Epithelial cell of esophagus (primary cell): ENCODE data around the gene GPBAR1.
"Not testable (repeated sequence)": the region's sequence is repeated elsewhere in the genome, so short reads cannot be mapped to it uniquely, and the experiment has no call there.

Source experiments
- DNase-seq: peaks from one replicate; pipeline ENCODE4 v3.0.0; 2010; ENCODE audit warnings: low read depth
- H3K4me3 ChIP-seq: 2 replicates; pipeline ENCODE4 v1.5.1; 2011; ENCODE audit warnings: mild to moderate bottlenecking, low read length, control low read depth
- TF ChIP-seq, protein P1 (sequence below): IDR thresholded peaks from 2 replicates; pipeline ENCODE4 v1.5.1; 2011; ENCODE audit warnings: low read depth, mild to moderate bottlenecking, low read length, control low read depth, inconsistent platforms; ENCODE audit not compliant: insufficient read depth; ENCODE audit errors: missing control alignments

GPBAR1 gene

GRCh38 chr2:218269900-218270720 lies 9.3 kb downstream of the GPBAR1 start, which contains the start of the genes AAMP and PNKD:
TSS of gene AAMP (minus strand) at chr2:218270137. CDS start at chr2:218270086, 51 bp downstream.
TSS of gene PNKD (plus strand) at chr2:218270519. CDS start at chr2:218270536, 17 bp downstream.
- DNase-seq = peak; percentile 100
- TF ChIP-seq, protein P1, sequence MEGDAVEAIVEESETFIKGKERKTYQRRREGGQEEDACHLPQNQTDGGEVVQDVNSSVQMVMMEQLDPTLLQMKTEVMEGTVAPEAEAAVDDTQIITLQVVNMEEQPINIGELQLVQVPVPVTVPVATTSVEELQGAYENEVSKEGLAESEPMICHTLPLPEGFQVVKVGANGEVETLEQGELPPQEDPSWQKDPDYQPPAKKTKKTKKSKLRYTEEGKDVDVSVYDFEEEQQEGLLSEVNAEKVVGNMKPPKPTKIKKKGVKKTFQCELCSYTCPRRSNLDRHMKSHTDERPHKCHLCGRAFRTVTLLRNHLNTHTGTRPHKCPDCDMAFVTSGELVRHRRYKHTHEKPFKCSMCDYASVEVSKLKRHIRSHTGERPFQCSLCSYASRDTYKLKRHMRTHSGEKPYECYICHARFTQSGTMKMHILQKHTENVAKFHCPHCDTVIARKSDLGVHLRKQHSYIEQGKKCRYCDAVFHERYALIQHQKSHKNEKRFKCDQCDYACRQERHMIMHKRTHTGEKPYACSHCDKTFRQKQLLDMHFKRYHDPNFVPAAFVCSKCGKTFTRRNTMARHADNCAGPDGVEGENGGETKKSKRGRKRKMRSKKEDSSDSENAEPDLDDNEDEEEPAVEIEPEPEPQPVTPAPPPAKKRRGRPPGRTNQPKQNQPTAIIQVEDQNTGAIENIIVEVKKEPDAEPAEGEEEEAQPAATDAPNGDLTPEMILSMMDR = peak; percentile 21

GRCh38 chr2:218270721-218271486 lies 10.1 kb downstream of the GPBAR1 start:
- TF ChIP-seq, protein P1 = no peak
- no peak for DNase-seq
- H3K4me3 ChIP-seq = peak overlapping the region; percentile 98

More at GRCh38 chr2:218269900-218270720, 9.3 kb downstream of the GPBAR1 start, which contains the start of the genes AAMP and PNKD:
- H3K4me3 ChIP-seq = peak within 1 kb of the TSS; percentile 98

DNA sequence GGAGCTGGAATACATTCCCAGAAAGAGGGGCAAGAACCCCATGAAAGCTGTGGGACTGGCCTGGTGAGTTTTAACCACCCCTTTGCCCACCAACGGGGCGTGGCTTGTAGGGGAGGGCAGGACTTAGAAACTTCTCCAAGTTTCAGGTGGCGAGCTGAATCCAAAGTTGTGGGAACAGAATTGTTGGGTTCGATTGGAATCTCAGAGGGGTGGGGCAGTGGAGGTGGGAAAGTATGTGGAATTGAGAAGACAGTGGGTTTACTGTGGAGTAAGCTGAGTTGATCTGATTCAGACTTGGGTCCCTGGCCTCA lies 10.6 kb downstream of the GPBAR1 start:
- TF ChIP-seq, protein P1 = no peak
- DNase-seq = peak; percentile 56
- peak overlapping the region; percentile 98 for H3K4me3 ChIP-seq

GRCh38 chr2:218271865-218272530 lies 11.2 kb downstream of the GPBAR1 start:
- H3K4me3 ChIP-seq = peak overlapping the region; percentile 98
- TF ChIP-seq, protein P1 = no peak
- DNase-seq = no peak

GRCh38 chr2:218272531-218273212 lies 11.9 kb downstream of the GPBAR1 start:
- H3K4me3 ChIP-seq = peak overlapping the region; percentile 9
- TF ChIP-seq, protein P1 = peak; percentile 95
- DNase-seq = peak; percentile 98

- DNase-seq, H3K4me3 ChIP-seq: not testable (repeated sequence)
Measured at GRCh38 chr2:218273214-218273907, 12.5 kb downstream of the GPBAR1 start.
